ENCODE results near the gene CDH4.

DNA sequence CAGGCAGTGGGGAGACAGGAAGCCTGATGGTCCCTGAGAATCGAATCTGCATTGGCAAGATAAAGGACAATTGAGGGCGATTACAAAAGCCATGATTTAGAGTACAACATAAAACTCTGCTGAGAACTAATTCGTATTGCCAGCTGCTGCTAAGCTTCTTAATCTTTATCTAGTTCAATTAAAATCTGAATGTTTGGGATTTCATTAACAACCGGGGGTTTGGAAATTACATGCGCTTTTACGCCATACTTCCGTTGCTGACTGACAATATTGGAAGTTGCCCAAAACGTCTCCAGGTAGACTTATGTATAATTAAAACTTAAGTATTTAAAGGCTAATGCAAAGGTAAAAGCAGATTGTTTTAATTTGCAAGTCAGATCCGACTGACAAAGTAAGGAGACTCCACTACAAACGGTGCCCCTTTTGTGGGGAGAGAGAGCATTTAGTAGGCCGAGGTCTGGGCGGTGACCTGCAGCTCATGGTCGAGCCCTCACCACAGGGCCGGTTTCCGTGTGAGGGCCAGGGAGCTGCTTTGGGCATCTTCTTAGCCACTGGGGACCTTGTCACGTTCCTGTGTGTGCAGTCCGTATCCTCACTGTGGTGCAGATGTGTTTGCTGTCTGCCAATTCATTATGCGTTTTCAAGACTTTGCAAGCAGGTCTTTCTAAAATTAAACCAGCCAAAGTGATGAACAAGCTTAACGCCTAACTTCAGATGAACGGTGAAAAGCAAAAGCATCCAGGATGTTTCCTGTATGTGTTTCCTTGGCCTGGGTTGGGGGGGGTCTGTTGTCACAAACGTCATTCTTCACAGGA, 49.9 kb downstream of the CDH4 start:
- TF ChIP-seq, protein P1, sequence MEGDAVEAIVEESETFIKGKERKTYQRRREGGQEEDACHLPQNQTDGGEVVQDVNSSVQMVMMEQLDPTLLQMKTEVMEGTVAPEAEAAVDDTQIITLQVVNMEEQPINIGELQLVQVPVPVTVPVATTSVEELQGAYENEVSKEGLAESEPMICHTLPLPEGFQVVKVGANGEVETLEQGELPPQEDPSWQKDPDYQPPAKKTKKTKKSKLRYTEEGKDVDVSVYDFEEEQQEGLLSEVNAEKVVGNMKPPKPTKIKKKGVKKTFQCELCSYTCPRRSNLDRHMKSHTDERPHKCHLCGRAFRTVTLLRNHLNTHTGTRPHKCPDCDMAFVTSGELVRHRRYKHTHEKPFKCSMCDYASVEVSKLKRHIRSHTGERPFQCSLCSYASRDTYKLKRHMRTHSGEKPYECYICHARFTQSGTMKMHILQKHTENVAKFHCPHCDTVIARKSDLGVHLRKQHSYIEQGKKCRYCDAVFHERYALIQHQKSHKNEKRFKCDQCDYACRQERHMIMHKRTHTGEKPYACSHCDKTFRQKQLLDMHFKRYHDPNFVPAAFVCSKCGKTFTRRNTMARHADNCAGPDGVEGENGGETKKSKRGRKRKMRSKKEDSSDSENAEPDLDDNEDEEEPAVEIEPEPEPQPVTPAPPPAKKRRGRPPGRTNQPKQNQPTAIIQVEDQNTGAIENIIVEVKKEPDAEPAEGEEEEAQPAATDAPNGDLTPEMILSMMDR (IDR thresholded peaks at IDR 0.05) = no peak
- TF ChIP-seq, protein P2, sequence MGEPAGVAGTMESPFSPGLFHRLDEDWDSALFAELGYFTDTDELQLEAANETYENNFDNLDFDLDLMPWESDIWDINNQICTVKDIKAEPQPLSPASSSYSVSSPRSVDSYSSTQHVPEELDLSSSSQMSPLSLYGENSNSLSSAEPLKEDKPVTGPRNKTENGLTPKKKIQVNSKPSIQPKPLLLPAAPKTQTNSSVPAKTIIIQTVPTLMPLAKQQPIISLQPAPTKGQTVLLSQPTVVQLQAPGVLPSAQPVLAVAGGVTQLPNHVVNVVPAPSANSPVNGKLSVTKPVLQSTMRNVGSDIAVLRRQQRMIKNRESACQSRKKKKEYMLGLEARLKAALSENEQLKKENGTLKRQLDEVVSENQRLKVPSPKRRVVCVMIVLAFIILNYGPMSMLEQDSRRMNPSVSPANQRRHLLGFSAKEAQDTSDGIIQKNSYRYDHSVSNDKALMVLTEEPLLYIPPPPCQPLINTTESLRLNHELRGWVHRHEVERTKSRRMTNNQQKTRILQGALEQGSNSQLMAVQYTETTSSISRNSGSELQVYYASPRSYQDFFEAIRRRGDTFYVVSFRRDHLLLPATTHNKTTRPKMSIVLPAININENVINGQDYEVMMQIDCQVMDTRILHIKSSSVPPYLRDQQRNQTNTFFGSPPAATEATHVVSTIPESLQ (CRISPR knock-in tag; IDR thresholded peaks at IDR 0.05) = no peak
